ENCODE results near the gene MEX3D.

- TF ChIP-seq EZH2 (IDR thresholded peaks at IDR 0.05; ENCODE audit: borderline replicate concordance) (no peak), EZH2phosphoT487 (IDR thresholded peaks at IDR 0.05; ENCODE audit: low read depth, severe bottlenecking, unreplicated experiment) (no peak)
- TF ChIP-seq, protein P1, sequence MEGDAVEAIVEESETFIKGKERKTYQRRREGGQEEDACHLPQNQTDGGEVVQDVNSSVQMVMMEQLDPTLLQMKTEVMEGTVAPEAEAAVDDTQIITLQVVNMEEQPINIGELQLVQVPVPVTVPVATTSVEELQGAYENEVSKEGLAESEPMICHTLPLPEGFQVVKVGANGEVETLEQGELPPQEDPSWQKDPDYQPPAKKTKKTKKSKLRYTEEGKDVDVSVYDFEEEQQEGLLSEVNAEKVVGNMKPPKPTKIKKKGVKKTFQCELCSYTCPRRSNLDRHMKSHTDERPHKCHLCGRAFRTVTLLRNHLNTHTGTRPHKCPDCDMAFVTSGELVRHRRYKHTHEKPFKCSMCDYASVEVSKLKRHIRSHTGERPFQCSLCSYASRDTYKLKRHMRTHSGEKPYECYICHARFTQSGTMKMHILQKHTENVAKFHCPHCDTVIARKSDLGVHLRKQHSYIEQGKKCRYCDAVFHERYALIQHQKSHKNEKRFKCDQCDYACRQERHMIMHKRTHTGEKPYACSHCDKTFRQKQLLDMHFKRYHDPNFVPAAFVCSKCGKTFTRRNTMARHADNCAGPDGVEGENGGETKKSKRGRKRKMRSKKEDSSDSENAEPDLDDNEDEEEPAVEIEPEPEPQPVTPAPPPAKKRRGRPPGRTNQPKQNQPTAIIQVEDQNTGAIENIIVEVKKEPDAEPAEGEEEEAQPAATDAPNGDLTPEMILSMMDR (IDR thresholded peaks at IDR 0.05; ENCODE audit: poor library complexity), result no peak
Observed at GRCh38 chr19:1611353-1611752, 43.2 kb upstream of the MEX3D start.

Data from hepatocyte (in vitro differentiated cells).